Mucosa of stomach (tissue), 1 donor: ENCODE results near the gene SPTBN4.
A peak's percentile ranks its signal among the peaks of the same experiment; 100 is the strongest.
"Not testable (repeated sequence)": the region's sequence is repeated elsewhere in the genome, so short reads cannot be mapped to it uniquely, and the experiment has no call there.

Experiments used
- H3K27me3 ChIP-seq: one replicate; pipeline ENCODE4 v1.7.0; 2013; ENCODE audit warnings: mild to moderate bottlenecking, low read length; ENCODE audit not compliant: control insufficient read depth, insufficient read depth
- H3K36me3 ChIP-seq: one replicate; pipeline ENCODE4 v1.7.0; 2013; ENCODE audit warnings: low read length; ENCODE audit not compliant: control insufficient read depth, insufficient read depth
- H3K4me1 ChIP-seq: one replicate; pipeline ENCODE4 v1.7.0; 2013; ENCODE audit warnings: mild to moderate bottlenecking, low read length; ENCODE audit not compliant: control insufficient read depth, insufficient read depth
- H3K4me3 ChIP-seq: one replicate; pipeline ENCODE4 v1.7.0; 2013; ENCODE audit warnings: low read length
- H3K9ac ChIP-seq: one replicate; pipeline ENCODE4 v1.7.0; 2013; ENCODE audit warnings: mild to moderate bottlenecking, low read length, moderate library complexity
- H3K9me3 ChIP-seq: one replicate; pipeline ENCODE4 v1.7.0; 2013; ENCODE audit warnings: mild to moderate bottlenecking, low read length, moderate library complexity; ENCODE audit not compliant: control insufficient read depth
- donor health status: Pancreatic carcinoma.

Gene SPTBN4

GRCh38 chr19:40424637-40425449 is 42.0 kb upstream of the SPTBN4 start:
- H3K4me1 ChIP-seq: peaks cover 25% of the 10 kb centered on the region
- H3K4me3 ChIP-seq: peak overlapping the region; percentile 95
- H3K9me3 ChIP-seq: no peaks in the 10 kb centered on the region
- no peaks in the 10 kb centered on the region for H3K36me3 ChIP-seq
- H3K9ac ChIP-seq: peak overlapping the region; percentile 99
- no peaks in the 10 kb centered on the region for H3K27me3 ChIP-seq

- Histone ChIP-seq H3K9me3 (no peaks in the 10 kb centered on the region), H3K9ac (peak within 1 kb of the TSS; percentile 99), H3K36me3 (no peaks in the 10 kb centered on the region), H3K4me3 (peak within 1 kb of the TSS; percentile 95), H3K27me3 (no peaks in the 10 kb centered on the region), H3K4me1 (peaks cover 25% of the 10 kb centered on the region)
These were observed 41.1 kb upstream of the SPTBN4 start, which contains the start of gene SERTAD1 for GRCh38 chr19:40425450-40426287. Gene SERTAD1, minus strand, starts transcription at chr19:40425992. Its CDS starts 2,446 bp downstream, at chr19:40423546.

DNA sequence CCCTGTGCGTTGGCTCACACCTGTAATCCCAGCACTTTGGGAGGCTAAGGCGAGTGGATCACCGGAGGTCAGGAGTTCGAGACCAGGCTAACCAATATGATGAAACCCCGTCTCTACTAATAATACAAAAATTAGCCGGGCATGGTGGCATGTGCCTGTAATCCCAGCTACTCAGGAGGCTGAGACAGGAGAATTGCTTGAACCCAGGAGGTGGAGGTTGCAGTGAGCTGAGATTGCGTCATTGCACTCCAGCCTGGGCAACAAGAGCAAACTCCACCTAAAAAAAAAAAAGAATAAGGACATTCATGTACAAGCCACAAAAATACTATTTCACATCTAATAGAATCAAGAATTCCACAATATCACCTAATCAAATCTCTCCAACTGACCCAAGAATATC is 38.6 kb upstream of the SPTBN4 start:
- not testable (repeated sequence) for H3K27me3 ChIP-seq, H3K9ac ChIP-seq, H3K9me3 ChIP-seq, H3K36me3 ChIP-seq, H3K4me3 ChIP-seq
- peaks cover 13% of the 10 kb centered on the region for H3K4me1 ChIP-seq

GRCh38 chr19:40430242-40430641 is 36.6 kb upstream of the SPTBN4 start:
- not testable (repeated sequence) for H3K4me3 ChIP-seq, H3K9ac ChIP-seq, H3K27me3 ChIP-seq, H3K9me3 ChIP-seq, H3K36me3 ChIP-seq
- peaks cover 17% of the 10 kb centered on the region for H3K4me1 ChIP-seq

- Histone ChIP-seq H3K9ac (no peak overlapping the region), H3K4me3 (no peak overlapping the region), H3K27me3 (no peaks in the 10 kb centered on the region), H3K4me1 (peaks cover 17% of the 10 kb centered on the region), H3K9me3 (no peaks in the 10 kb centered on the region), H3K36me3 (no peaks in the 10 kb centered on the region)
These were observed 35.1 kb upstream of the SPTBN4 start for GRCh38 chr19:40431698-40432097.

DNA sequence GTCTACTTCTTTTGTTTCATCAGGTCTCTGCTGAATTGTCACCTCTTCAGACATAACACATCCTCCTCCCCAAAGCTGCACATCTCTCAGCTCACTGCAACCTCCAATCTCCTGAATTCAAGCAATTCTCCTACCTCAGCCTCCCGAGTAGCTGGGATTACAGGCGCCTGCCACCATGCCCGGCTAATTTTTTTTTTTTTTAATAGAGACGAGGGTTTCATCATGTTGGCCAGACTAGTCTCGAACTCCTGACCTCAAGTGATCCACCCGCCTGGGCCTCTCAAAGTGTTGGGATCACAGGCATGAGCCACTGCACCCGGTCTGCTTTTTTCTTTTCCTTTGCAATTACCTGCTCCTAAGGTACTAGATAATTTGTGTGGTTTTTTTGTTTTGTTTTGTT is 34.0 kb upstream of the SPTBN4 start:
- peak overlapping the region; percentile 61 for H3K4me3 ChIP-seq
- H3K27me3 ChIP-seq, H3K36me3 ChIP-seq, H3K9me3 ChIP-seq: not testable (repeated sequence)
- peak overlapping the region; percentile 85 for H3K9ac ChIP-seq
- H3K4me1 ChIP-seq: peaks cover 17% of the 10 kb centered on the region

GRCh38 chr19:40433391-40434216 is 33.2 kb upstream of the SPTBN4 start:
- Histone ChIP-seq H3K9ac (peak overlapping the region; percentile 85), H3K9me3 (no peaks in the 10 kb centered on the region), H3K4me1 (peaks cover 17% of the 10 kb centered on the region), H3K36me3 (no peaks in the 10 kb centered on the region), H3K4me3 (peak overlapping the region; percentile 61), H3K27me3 (no peaks in the 10 kb centered on the region)

DNA sequence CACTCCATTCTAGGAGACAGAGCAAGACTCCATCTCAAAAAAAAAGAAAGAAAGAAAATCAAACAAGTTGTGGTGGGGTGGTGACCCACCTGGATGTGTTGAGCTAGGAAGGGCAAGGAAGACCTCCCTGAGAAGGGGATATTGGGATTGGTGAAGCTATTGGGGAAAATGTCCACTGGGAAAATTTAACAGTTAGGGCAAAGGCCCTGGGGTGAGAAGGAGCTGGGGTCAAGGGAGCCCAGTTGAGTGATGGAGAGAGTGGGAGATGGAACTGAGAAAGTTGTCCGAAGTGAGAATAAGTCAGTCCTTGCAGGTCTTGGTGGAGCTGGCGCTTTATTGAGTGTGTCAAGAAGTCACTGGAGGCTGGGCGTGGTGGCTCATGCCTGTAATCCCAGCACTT is 28.5 kb upstream of the SPTBN4 start:
- no peak overlapping the region for H3K9ac ChIP-seq
- H3K36me3 ChIP-seq: no peaks in the 10 kb centered on the region
- peaks cover 14% of the 10 kb centered on the region for H3K4me1 ChIP-seq
- no peak overlapping the region for H3K4me3 ChIP-seq
- H3K27me3 ChIP-seq: no peaks in the 10 kb centered on the region
- no peaks in the 10 kb centered on the region for H3K9me3 ChIP-seq

DNA sequence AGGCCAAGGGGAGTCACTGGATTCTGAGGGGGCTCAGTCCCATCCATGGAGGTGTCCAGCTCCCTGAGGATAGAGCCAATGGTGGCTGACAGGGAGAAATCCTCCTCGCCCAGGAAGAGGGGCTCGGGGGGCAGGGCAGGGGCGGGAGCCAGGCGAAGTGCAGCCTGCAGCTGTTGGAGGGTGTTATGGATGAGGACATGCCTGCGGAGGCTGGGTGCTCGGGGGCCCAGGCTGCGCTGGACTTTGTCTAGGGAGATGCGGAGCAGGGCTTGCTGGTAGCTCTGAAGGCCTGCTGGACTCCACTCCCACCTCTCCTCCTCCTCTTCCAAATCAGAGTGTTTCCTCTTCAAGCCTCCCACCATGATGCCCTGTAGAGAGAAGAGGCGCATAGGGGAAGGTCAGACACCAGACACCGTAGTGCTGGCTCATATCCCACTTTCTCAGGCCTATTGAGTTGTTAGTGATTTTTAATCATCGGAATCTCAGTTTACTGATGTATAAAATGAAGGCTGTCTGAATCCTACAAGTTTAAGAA is 25.0 kb upstream of the SPTBN4 start:
- Histone ChIP-seq H3K4me1 (peaks cover 19% of the 10 kb centered on the region), H3K36me3 (no peaks in the 10 kb centered on the region), H3K27me3 (no peaks in the 10 kb centered on the region), H3K9me3 (no peaks in the 10 kb centered on the region), H3K9ac (no peak overlapping the region), H3K4me3 (no peak overlapping the region)

DNA sequence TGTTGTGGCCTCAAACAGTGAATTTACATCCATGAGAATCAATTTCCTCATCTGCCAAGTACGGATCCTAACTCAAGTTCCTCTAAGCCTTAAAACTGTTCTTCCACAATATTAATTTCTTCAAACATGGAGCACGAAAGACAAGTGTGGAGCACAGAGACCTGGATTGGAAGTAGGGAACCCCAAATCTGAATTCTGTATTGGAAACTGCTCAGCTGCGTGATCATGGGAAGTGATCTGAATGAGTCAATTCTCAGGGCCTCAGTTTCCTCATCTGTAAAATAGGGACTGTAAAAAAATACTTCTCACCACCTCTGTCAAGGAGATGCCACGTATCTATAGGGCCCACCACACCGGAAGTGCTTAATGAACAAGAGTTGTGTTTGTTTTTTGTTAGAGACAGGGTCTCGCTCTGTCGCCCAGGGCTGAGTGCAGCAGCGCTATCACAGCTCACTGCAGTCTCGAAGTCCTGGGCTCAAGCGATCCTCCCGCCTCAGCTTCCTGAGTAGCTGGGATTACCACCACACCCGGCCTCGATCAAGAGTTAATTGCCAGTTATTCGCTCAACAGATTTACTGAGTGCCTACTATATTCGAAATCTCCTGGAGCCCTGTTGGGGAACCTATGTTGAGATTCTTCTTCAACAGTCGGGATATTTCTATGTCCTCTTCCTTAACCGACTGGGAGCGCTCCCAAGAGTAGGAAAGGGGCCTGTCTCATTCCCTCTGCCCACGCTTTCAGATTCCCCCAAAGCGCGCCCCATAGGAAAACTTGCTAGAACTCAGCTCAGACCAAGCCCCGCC is 24.3 kb upstream of the SPTBN4 start:
- Histone ChIP-seq H3K27me3 (no peaks in the 10 kb centered on the region), H3K9ac (peak overlapping the region; percentile 42), H3K4me3 (no peak overlapping the region), H3K36me3 (no peaks in the 10 kb centered on the region), H3K4me1 (peaks cover 19% of the 10 kb centered on the region), H3K9me3 (no peaks in the 10 kb centered on the region)
